Posterior vena cava (tissue), 2 donors: ENCODE data around the gene LIF. TPM values are rescaled to one million over a fixed set of nuclear protein-coding genes. Genes with fewer than 3 reads are reported as not detected.
"Not testable (repeated sequence)": the region's sequence is repeated elsewhere in the genome, so short reads cannot be mapped to it uniquely, and the experiment has no call there.

Experiments
- DNase-seq: peaks from one replicate; pipeline ENCODE4 v3.0.0-alpha.2; 2020; ENCODE audit warnings: low spot score
- intact Hi-C, 2 donors: fragments of 100-400 bp; cut with DNase I; formaldehyde crosslinking; loops; one replicate each; pipeline versions ENCODE4 v1.14.1 to v1.14.2; 2022 to 2023
- total RNA-seq, 2 donors: library from RNA; stranded (reverse); fragmentation: NEBNext Ultra II Directional; extraction: Animal tissue kit (Norgen Biotek cat#: 25700); gene quantifications; one replicate each; pipeline ENCODE4 v1.2.1, GENCODE V29; 2021
- donor health status: DM: yes; HTN: yes; CAD: no.
- donor health status: DM: yes; HTN: yes; CAD: no.

The LIF gene
- total RNA-seq, 2 donors from 2014 or later, result 2.6 to 8.1 TPM

GRCh38 chr22:30202531-30203006, 44.0 kb downstream of the LIF start:
- DNase-seq, result no peak
- intact Hi-C loops, result no loop called here

- intact Hi-C loops, result no loop called here
- DNase-seq, result no peak
These were observed 44.6 kb downstream of the LIF start for GRCh38 chr22:30201945-30202344.

GRCh38 chr22:30200905-30201304, 45.7 kb downstream of the LIF start:
- intact Hi-C loops, result not testable (repeated sequence)

GRCh38 chr22:30198921-30199320, 47.6 kb downstream of the LIF start:
- DNase-seq, result no peak
- intact Hi-C loops, result loop anchor here in 1 of 2 donors (2.0 kb wide), 1 partner anchor 118 kb away; no protein-coding TSS in a partner anchor

More at GRCh38 chr22:30200905-30201304, 45.7 kb downstream of the LIF start:
- not testable (repeated sequence) for DNase-seq

- intact Hi-C loops, result loop anchor here in 1 of 2 donors (2.0 kb wide), 1 partner anchor 119 kb away; no protein-coding TSS in a partner anchor
- DNase-seq, result no peak
These were observed 48.3 kb downstream of the LIF start for GRCh38 chr22:30198152-30198825.

- intact Hi-C loops, result loop anchor here in 1 of 2 donors (2.0 kb wide), 1 partner anchor 35 kb away; no protein-coding TSS in a partner anchor
- DNase-seq, result no peak
These were observed 49.2 kb downstream of the LIF start for GRCh38 chr22:30197389-30197788.

GRCh38 chr22:30196880-30197336, 49.7 kb downstream of the LIF start:
- intact Hi-C loops, result loop anchor here in 1 of 2 donors (2.0 kb wide), 1 partner anchor 36 kb away; no protein-coding TSS in a partner anchor
- no peak for DNase-seq

- intact Hi-C loops, result loop anchor here in 1 of 2 donors (2.0 kb wide), 1 partner anchor 36 kb away; no protein-coding TSS in a partner anchor
- peak; percentile 94 for DNase-seq
These were observed 50.2 kb downstream of the LIF start for GRCh38 chr22:30196141-30196879.

- no peak for DNase-seq
- intact Hi-C loops, result loop anchor here in 1 of 2 donors (2.0 kb wide), 1 partner anchor 37 kb away; no protein-coding TSS in a partner anchor
These were observed 51.1 kb downstream of the LIF start for GRCh38 chr22:30195245-30196140.

- no peak for DNase-seq
- intact Hi-C loops, result no loop called here
These were observed 53.4 kb downstream of the LIF start for GRCh38 chr22:30193031-30193775.

- intact Hi-C loops, result no loop called here
- no peak for DNase-seq
These were observed 54.1 kb downstream of the LIF start for GRCh38 chr22:30192427-30192826.

GRCh38 chr22:30191040-30191701, 55.4 kb downstream of the LIF start:
- intact Hi-C loops, result no loop called here
- DNase-seq, result no peak

GRCh38 chr22:30190574-30190973, 56.0 kb downstream of the LIF start:
- intact Hi-C loops, result no loop called here
- no peak for DNase-seq

Other genes with a start within 250 kb of the LIF start
- not detected for gene HORMAD2, start 166.3 kb downstream of the LIF start, total RNA-seq
- 1 to 10 TPM; 1.0 to 2.0 TPM for gene OSM, start 20.1 kb upstream of the LIF start, total RNA-seq
- gene CASTOR1, start 42.7 kb upstream of the LIF start, total RNA-seq, result 10 to 100 TPM in 1 of 2 donors, 1 to 10 TPM in 1; 9.8 to 14.3 TPM
- gene TBC1D10A, start 80.2 kb upstream of the LIF start, total RNA-seq, result 10 to 100 TPM; 20.5 to 20.7 TPM
- gene SF3A1, start 110.1 kb upstream of the LIF start, total RNA-seq, result 100 to 1,000 TPM; 106 to 108 TPM
- gene CCDC157, start 110.2 kb upstream of the LIF start, total RNA-seq, result under 1 TPM; 0.76 to 0.88 TPM
- 10 to 100 TPM in 1 of 2 donors, 1 to 10 TPM in 1; 9.3 to 15.6 TPM for gene RNF215, start 140.7 kb upstream of the LIF start, total RNA-seq
- 10 to 100 TPM in 1 of 2 donors, 1 to 10 TPM in 1; 8.0 to 10.9 TPM for gene SEC14L2, start 150.3 kb upstream of the LIF start, total RNA-seq
- gene MTFP1, start 179.0 kb upstream of the LIF start, total RNA-seq, result 1 to 10 TPM; 3.5 to 3.7 TPM
- not detected for gene SEC14L3, start 225.3 kb upstream of the LIF start, total RNA-seq